Effector memory CD8-positive, alpha-beta T cell (primary cell): Measurements from ENCODE around the gene C6orf62.
"Not testable (repeated sequence)": the region's sequence is repeated elsewhere in the genome, so short reads cannot be mapped to it uniquely, and the experiment has no call there.

Experiments used
- ATAC-seq: fragments of 150-1000 bp; cut with Tn5 transposase; replicated peaks from 2 replicates; pipeline ENCODE4 v1.10.0; 2021; ENCODE audit warnings: mild to moderate bottlenecking, moderate library complexity
- DNase-seq, 3 experiments: peaks; one replicate each; pipeline ENCODE4 v3.0.0; 2021
- H3K27ac Mint-ChIP-seq, 2 donors: one replicate each; pipeline ENCODE4 v1.8.0; 2022; ENCODE audit warnings: mild to moderate bottlenecking in 2 of 2, mixed read lengths in 2 of 2, moderate library complexity in 2 of 2
- H3K27me3 Mint-ChIP-seq, 2 donors: one replicate each; pipeline ENCODE4 v1.8.0; 2022; ENCODE audit warnings: mixed read lengths in 2 of 2
- H3K36me3 Mint-ChIP-seq: one replicate; pipeline ENCODE4 v1.8.0; 2022; ENCODE audit warnings: mild to moderate bottlenecking, moderate library complexity, mixed read lengths; ENCODE audit not compliant: insufficient read depth
- H3K4me1 Mint-ChIP-seq, 2 donors: one replicate each; pipeline ENCODE4 v1.8.0; 2022; ENCODE audit warnings: low read depth in 2 of 2, mixed read lengths in 2 of 2
- H3K4me3 Mint-ChIP-seq, 2 donors: one replicate each; pipeline ENCODE4 v1.8.0; 2022; ENCODE audit warnings: mild to moderate bottlenecking in 2 of 2, mixed read lengths in 2 of 2, moderate library complexity in 2 of 2
- H3K9me3 Mint-ChIP-seq, 2 donors: one replicate each; pipeline ENCODE4 v1.8.0; 2022; ENCODE audit warnings: mixed read lengths in 2 of 2

The C6orf62 gene

DNA sequence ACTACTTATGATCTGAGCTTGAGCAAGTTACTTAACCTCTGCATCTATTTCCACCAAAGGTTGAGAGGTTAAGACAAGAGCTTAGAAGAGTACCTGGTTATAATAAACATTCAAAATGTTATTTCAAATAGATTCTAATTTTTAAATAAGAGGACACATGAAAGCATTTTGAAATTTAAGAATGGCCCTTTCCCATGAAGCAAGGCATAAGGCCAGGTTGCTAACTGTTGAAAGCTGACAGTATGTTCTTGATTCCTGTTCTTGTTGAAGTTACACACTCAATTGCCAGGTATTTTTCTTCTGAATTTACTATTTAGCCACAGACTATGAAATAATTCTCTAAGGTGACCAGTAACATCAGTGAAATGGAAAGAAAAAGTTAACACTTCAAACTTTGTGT is 14.5 kb downstream of the C6orf62 start:
- no peaks in the 10 kb centered on the region for H3K9me3 Mint-ChIP-seq
- DNase-seq, result no peak
- peak overlapping the region in 1 of 2 donors; percentile 20 for H3K27ac Mint-ChIP-seq
- H3K4me1 Mint-ChIP-seq, result peaks cover 9 to 24% of the 10 kb centered on the region in 2 donors
- no peaks in the 10 kb centered on the region for H3K27me3 Mint-ChIP-seq
- peaks cover 63% of the 10 kb centered on the region for H3K36me3 Mint-ChIP-seq
- no peak overlapping the region for H3K4me3 Mint-ChIP-seq
- no peak for ATAC-seq

DNA sequence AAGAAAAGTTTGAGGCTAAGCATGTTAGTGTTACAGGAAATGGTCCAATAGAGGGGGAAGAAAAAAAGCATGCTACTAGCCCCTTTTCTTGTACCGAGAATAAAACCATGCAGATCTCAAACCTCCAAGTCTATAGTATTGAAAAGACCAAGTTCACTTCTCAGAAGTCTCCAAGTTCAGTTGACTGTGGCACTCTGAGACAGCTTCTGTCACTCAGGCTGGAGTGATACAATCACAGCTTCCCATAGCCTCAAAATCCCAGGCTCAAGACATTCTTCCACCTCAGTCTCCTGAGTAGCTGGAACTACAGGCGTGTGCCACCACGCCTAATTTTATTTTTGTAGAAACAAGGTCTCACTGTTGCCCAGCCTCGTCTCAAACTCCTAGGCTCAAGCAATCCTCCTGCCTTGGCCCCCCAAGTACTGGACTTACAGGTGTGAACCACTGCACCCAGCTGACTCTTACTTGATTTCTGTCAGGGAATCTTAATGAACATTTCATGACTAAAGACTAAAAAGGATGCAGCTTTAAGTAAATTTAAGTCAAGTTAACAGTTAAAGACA is 16.2 kb downstream of the C6orf62 start:
- no peak overlapping the region for H3K4me3 Mint-ChIP-seq
- H3K27me3 Mint-ChIP-seq, result no peaks in the 10 kb centered on the region
- peak overlapping the region; percentile 20 to 57 for H3K27ac Mint-ChIP-seq
- DNase-seq, result no peak
- H3K9me3 Mint-ChIP-seq, result no peaks in the 10 kb centered on the region
- no peak for ATAC-seq
- H3K36me3 Mint-ChIP-seq, result peaks cover 47% of the 10 kb centered on the region
- H3K4me1 Mint-ChIP-seq, result peaks cover 9 to 28% of the 10 kb centered on the region in 2 donors

DNA sequence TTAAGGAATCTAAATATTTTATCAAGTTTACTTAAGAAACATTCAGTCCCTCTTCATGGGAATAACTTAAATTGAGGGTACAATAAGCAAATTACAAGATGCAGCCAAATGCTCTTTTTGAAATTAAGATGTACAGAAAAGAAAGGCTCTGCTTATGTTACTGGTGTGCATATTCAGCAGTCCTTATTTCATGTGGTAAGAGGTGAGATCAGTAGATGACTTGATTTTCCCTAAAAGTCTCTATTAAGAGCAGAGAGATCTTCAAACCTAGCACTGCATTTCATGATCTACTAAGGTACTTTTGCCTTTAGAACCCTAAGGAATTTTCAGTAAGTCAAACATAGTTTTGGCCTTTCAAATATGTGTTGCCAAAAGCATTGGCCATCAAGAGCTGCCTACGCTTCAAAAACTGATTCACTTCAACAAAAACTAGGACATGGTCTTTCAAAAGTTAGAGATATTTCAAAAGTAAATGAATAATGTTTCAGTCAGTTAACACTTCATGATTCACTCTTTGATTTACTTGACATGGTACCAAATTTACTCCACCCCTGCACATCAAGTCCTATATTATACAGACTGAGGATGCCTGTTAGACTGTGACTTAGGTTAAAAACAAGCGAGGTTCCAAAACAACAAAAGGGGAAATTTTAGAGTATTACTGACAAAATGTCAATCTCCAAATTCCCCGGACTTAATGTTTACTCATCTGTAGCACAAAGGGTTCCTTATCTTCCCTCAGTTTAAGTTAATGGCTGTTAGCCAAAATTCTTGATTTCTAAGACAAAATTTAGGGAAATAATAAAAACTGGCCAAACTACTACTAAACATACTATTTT is 19.2 kb downstream of the C6orf62 start:
- Mint-ChIP-seq H3K27ac (peak overlapping the region in 1 of 2 donors; percentile 42), H3K4me3 (no peak overlapping the region), H3K27me3 (no peaks in the 10 kb centered on the region), H3K4me1 (peaks cover 10 to 24% of the 10 kb centered on the region in 2 donors), H3K9me3 (no peaks in the 10 kb centered on the region), H3K36me3 (peaks cover 16% of the 10 kb centered on the region)
- DNase-seq, result no peak
- ATAC-seq, result no peak

DNA sequence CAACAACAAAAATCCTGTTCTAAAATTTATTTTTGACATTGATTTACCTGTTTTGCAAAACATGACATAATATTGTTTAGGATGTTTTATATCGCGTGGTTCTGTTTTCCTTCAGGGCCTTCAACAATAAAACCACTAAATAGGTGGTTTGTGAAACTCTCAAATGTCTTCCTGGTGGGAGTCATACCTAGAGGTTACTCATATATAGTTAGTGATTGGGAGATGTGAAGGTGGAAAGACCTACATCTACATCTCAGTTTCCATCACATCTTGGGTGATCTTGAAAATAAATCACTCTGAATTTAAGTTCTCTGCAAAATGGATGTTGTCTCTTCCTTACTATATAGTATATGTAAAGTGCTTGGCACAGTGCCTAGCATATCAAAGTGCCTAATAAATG is 22.9 kb downstream of the C6orf62 start:
- Mint-ChIP-seq H3K27me3 (no peaks in the 10 kb centered on the region), H3K36me3 (no peaks in the 10 kb centered on the region), H3K4me3 (no peak overlapping the region), H3K9me3 (no peaks in the 10 kb centered on the region), H3K4me1 (peaks cover 1 to 18% of the 10 kb centered on the region in 2 donors), H3K27ac (no peak overlapping the region)
- DNase-seq (no peak), ATAC-seq (no peak)

- peak; percentile 89 for ATAC-seq
- H3K36me3 Mint-ChIP-seq, H3K4me3 Mint-ChIP-seq, H3K27me3 Mint-ChIP-seq, H3K9me3 Mint-ChIP-seq: not testable (repeated sequence)
- Mint-ChIP-seq H3K27ac (peak overlapping the region in 1 of 2 donors; percentile 47), H3K4me1 (peaks cover 1 to 18% of the 10 kb centered on the region in 2 donors)
- peak; percentile 8 to 21 (median 11) for DNase-seq
These were observed 23.3 kb downstream of the C6orf62 start for GRCh38 chr6:24695635-24696034.

GRCh38 chr6:24694198-24694597 is 24.8 kb downstream of the C6orf62 start:
- DNase-seq (no peak), ATAC-seq (no peak)
- no peaks in the 10 kb centered on the region for H3K27me3 Mint-ChIP-seq
- no peak overlapping the region for H3K4me3 Mint-ChIP-seq
- no peak overlapping the region for H3K27ac Mint-ChIP-seq
- H3K36me3 Mint-ChIP-seq, result no peaks in the 10 kb centered on the region
- peaks cover 1 to 18% of the 10 kb centered on the region in 2 donors for H3K4me1 Mint-ChIP-seq
- no peaks in the 10 kb centered on the region for H3K9me3 Mint-ChIP-seq

DNA sequence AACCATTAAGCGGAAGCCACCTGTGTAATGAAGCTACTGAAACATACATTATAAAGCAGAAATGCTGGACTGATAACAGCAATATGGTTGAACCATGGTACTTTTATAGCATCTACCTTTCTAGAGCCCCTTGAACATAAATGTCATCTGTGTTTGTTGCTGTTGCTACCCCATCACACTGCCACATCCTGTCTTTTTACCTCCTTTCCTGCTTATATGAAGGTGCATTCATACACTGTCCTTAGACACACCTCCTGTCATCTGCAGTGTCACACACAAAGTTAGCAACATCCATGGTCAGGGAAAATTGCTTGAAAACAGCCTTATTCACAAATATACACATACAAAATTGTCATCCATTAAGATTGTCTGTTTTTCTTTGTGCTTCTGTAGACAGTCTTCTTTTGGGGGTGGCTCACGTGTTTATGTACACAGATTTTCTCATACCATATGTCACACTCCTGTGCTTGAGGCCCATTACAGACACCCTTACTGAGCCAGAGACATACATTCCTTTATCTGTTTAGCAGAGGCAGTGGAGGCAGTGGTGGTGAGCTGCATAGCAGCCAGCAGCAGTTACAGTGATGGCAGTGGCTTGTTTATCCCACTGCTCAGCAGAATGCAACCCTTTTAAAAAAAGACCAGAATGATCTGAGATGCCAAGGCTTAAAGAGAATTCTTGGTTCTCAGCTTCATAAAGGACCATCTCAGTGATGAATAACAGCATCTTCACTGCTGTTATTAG is 25.9 kb downstream of the C6orf62 start:
- H3K9me3 Mint-ChIP-seq, result no peaks in the 10 kb centered on the region
- ATAC-seq, result no peak
- no peak for DNase-seq
- H3K27ac Mint-ChIP-seq, result peak overlapping the region in 1 of 2 donors; percentile 45
- no peaks in the 10 kb centered on the region for H3K27me3 Mint-ChIP-seq
- H3K36me3 Mint-ChIP-seq, result no peaks in the 10 kb centered on the region
- H3K4me3 Mint-ChIP-seq, result no peak overlapping the region
- H3K4me1 Mint-ChIP-seq, result peaks cover 1 to 15% of the 10 kb centered on the region in 2 donors

DNA sequence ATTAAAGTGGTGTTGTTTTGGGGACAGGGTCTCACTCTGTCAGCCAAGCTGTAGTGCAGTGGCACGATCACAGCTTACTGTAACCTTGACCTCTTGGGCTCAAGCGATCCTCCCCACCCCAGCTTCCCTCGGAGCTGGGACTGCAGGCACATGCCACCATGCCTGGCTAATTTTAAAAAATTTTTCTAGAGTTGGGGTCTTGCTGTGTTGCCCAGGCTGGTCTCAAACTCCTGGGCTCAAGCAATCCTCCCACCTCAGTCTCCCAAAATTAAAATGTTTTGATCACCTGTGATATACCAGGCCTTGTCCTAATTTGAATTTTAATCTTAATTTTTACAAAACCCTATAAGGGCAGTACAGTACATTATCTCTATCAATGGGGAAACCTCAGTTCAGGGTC is 26.5 kb downstream of the C6orf62 start:
- DNase-seq (no peak), ATAC-seq (no peak)
- Mint-ChIP-seq H3K36me3 (peaks cover 2% of the 10 kb centered on the region), H3K4me3 (no peak overlapping the region), H3K27ac (peak overlapping the region in 1 of 2 donors; percentile 13), H3K27me3 (no peaks in the 10 kb centered on the region), H3K9me3 (no peaks in the 10 kb centered on the region), H3K4me1 (peaks cover 0 to 10% of the 10 kb centered on the region in 2 donors)

GRCh38 chr6:24692003-24692402 is 27.0 kb downstream of the C6orf62 start:
- H3K27me3 Mint-ChIP-seq, result no peaks in the 10 kb centered on the region
- no peaks in the 10 kb centered on the region for H3K9me3 Mint-ChIP-seq
- H3K27ac Mint-ChIP-seq, result peak overlapping the region; percentile 6 to 13
- peaks cover 0 to 10% of the 10 kb centered on the region in 2 donors for H3K4me1 Mint-ChIP-seq
- H3K4me3 Mint-ChIP-seq, result no peak overlapping the region
- DNase-seq, result no peak
- ATAC-seq, result no peak
- H3K36me3 Mint-ChIP-seq, result peaks cover 5% of the 10 kb centered on the region

DNA sequence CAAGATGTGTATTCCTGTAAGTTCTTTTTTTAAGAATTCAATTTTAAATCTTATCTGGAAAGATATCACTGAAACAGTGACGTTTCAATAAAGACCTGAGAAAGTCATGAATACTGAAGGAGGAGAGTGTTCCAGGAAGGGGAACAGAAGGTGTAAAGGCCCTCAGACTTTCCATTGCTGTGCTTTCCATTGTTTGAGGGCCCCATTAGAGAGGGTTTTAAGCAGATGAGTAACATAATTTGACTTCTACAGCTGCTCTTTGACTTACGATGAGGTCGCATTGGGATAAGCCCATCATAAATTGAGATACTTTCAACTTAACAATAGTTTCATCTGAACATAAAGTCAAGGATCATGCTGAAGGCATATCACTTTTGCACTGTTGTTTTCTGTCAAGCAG is 27.4 kb downstream of the C6orf62 start:
- ATAC-seq (no peak), DNase-seq (no peak)
- Mint-ChIP-seq H3K9me3 (no peaks in the 10 kb centered on the region), H3K27ac (peak overlapping the region; percentile 6 to 13), H3K4me3 (no peak overlapping the region), H3K27me3 (no peaks in the 10 kb centered on the region), H3K36me3 (peaks cover 5% of the 10 kb centered on the region), H3K4me1 (peaks cover 0 to 10% of the 10 kb centered on the region in 2 donors)

DNA sequence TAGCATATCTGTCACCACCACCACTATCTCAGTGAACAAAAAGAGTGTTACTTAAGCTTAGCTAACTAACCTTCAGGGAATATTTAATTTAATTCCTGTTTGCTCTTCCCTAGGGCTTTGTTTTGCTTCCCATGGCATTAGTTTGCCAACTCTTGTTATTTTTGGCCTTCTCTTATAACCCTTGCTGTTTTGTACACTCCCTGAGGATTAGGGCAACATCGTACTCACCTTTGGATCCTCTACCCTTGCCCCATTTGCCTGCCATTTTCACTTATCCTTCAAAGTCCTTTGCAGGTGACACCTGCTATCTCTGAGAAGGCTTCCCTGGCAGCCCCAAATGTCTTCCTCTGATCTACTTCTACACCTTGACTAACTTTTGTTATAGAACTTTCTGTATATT is 28.4 kb downstream of the C6orf62 start:
- Mint-ChIP-seq H3K27ac (peak overlapping the region in 1 of 2 donors; percentile 6), H3K9me3 (no peaks in the 10 kb centered on the region), H3K36me3 (peaks cover 5% of the 10 kb centered on the region), H3K4me3 (no peak overlapping the region), H3K27me3 (no peaks in the 10 kb centered on the region), H3K4me1 (peaks cover 0 to 8% of the 10 kb centered on the region in 2 donors)
- no peak for ATAC-seq
- DNase-seq, result no peak

DNA sequence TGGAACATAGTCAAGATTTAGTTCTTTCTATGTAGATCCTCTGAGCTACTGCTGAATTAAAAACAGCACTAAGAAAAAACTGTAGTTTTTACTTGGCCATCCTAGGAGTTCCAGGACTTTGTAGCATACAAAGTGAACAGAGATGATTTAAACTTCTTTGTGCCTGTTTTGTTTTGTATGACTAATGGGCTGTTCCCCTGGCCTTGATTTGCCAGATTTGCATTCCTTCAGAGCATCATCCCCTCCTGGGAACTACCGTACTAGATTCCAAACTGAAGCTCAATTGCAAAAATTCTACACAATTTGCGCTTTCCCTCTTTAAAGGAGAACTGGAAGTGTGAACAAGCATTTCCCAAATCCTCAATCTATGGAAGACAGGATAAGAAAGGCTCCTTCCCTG is 29.0 kb downstream of the C6orf62 start:
- Mint-ChIP-seq H3K4me1 (peaks cover 0 to 5% of the 10 kb centered on the region in 2 donors), H3K9me3 (no peaks in the 10 kb centered on the region), H3K36me3 (peaks cover 5% of the 10 kb centered on the region), H3K4me3 (no peak overlapping the region), H3K27me3 (no peaks in the 10 kb centered on the region), H3K27ac (no peak overlapping the region)
- DNase-seq (no peak), ATAC-seq (no peak)

DNA sequence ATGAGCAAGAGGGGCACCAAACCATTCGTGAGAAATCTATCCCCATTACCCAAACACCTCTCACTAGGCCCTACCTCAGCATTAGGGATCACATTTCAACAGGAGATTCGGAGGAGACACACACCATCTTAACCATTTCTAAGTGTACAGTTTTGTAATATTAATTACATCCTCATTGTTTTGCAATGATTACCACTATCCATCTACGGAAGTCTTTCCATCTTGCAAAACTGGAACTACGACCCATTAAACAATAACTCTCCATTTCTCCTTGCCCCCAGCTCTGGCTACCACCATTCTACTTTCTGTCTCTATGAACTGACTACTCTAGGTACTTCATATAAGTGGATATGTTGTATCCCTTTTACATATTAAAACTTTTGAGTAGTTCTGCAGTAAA is 32.0 kb downstream of the C6orf62 start:
- Mint-ChIP-seq H3K4me3 (no peak overlapping the region), H3K4me1 (no peaks in the 10 kb centered on the region), H3K36me3 (peaks cover 5% of the 10 kb centered on the region), H3K27ac (peak overlapping the region in 1 of 2 donors; percentile 24), H3K9me3 (no peaks in the 10 kb centered on the region), H3K27me3 (no peaks in the 10 kb centered on the region)
- DNase-seq (no peak), ATAC-seq (no peak)
